Stimulated activated naive CD4-positive, alpha-beta T cell treated with Interleukin-2 at 50 U/mL for 16 hours (primary cell): Measurements from ENCODE around the gene MRPL9.

Experiments used
- DNase-seq: peaks from one replicate; lab custom pipeline; 2025; lab: John Stamatoyannopoulos, UW

Gene MRPL9

DNA sequence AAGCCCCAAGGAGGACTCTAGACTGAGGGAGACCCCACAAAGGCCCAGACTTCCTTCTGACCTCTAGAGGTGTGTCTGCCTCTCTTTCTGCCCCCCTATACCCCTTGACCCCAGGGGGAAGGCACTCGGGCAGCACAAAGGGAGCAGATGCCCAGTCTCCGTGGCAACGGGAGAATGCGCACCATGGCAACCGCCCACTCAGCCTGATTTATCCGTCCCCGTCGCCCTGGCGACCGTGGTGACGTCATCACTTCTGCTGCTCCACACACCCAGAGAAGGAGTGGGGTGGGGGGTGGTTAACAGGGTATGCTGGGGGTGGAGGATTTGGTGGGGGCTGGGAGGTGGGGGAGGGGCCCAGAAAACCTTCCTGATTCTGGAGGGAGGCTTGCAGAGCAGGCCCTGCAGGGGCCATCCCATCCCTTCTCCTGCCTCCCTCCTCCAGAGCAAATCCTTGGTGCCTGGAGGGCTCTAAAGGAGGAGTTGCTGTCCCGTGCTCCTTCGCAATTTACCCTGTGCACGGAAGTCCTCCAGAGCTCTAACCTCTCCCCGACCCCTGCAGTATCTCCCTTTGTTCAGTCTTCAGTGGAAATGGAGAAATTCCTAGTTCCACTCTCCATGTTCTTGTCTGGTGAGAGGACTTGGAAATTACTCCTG is 53.0 kb downstream of the MRPL9 start:
- peak; percentile 28 for DNase-seq
